Measurements from ENCODE around the gene ELFN2.

The ELFN2 gene

DNA sequence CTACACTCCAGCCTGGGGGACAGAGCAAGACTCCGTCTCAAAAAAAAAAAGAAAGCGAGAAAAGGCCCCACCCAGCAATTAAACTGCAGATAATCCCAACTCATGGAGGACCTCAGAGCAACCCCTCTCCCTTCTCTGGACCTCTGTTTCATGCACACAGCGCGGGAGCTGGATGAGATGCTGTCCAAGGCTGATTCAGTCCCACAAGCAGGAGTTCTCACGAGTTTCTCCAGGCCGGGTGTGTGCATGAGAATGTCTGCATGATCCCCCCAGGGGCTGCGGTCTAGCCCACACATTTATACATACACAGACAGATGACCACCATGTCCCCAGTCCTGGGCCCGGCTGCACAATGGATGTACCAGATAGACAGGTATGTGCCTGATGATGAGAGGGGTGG lies 19.4 kb downstream of the ELFN2 start:
- DNase-seq (ENCODE audit: low spot score), result no peak
- in situ Hi-C loops (cut with MboI; ENCODE audit: low pct_unique_long_range_greater_than_20kb, low sequenced_read_pairs, unreplicated experiment), result no loop called here
- TF ChIP-seq, protein P1, sequence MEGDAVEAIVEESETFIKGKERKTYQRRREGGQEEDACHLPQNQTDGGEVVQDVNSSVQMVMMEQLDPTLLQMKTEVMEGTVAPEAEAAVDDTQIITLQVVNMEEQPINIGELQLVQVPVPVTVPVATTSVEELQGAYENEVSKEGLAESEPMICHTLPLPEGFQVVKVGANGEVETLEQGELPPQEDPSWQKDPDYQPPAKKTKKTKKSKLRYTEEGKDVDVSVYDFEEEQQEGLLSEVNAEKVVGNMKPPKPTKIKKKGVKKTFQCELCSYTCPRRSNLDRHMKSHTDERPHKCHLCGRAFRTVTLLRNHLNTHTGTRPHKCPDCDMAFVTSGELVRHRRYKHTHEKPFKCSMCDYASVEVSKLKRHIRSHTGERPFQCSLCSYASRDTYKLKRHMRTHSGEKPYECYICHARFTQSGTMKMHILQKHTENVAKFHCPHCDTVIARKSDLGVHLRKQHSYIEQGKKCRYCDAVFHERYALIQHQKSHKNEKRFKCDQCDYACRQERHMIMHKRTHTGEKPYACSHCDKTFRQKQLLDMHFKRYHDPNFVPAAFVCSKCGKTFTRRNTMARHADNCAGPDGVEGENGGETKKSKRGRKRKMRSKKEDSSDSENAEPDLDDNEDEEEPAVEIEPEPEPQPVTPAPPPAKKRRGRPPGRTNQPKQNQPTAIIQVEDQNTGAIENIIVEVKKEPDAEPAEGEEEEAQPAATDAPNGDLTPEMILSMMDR (IDR thresholded peaks at IDR 0.05; ENCODE audit: extremely low read depth, insufficient read depth, missing control alignments), result no peak

GRCh38 chr22:37406441-37407235 lies 20.6 kb downstream of the ELFN2 start:
- DNase-seq (ENCODE audit: low spot score), result no peak
- TF ChIP-seq, protein P1 (IDR thresholded peaks at IDR 0.05; ENCODE audit: extremely low read depth, insufficient read depth, missing control alignments), result no peak
- in situ Hi-C loops (cut with MboI; ENCODE audit: low pct_unique_long_range_greater_than_20kb, low sequenced_read_pairs, unreplicated experiment), result no loop called here

DNA sequence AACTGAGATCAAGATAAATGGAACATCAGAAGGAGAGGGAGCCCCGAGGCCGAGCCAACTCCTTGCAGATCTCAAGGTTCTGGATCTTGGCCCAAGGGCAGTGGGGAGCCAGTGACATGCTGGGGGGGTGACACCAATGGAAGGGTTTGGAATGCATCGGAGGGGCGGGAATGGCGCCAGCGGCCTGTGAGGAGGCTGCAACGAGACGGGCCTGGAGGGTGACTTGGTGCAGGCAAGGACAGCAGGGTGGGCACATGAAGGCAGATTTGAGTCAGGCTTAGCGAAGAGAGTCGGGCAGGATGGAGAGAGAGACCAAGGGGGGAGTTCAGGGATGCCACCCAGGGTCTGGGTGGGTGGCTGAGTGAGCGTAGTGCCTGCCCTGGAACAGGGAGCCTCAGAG lies 23.2 kb downstream of the ELFN2 start:
- DNase-seq (ENCODE audit: low spot score), result no peak
- in situ Hi-C loops (cut with MboI; ENCODE audit: low pct_unique_long_range_greater_than_20kb, low sequenced_read_pairs, unreplicated experiment), result no loop called here
- TF ChIP-seq, protein P1 (IDR thresholded peaks at IDR 0.05; ENCODE audit: extremely low read depth, insufficient read depth, missing control alignments), result no peak

GRCh38 chr22:37403267-37403960 lies 23.9 kb downstream of the ELFN2 start:
- in situ Hi-C loops (cut with MboI; ENCODE audit: low pct_unique_long_range_greater_than_20kb, low sequenced_read_pairs, unreplicated experiment), result no loop called here
- TF ChIP-seq, protein P1 (IDR thresholded peaks at IDR 0.05; ENCODE audit: extremely low read depth, insufficient read depth, missing control alignments), result no peak
- DNase-seq (ENCODE audit: low spot score), result no peak

DNA sequence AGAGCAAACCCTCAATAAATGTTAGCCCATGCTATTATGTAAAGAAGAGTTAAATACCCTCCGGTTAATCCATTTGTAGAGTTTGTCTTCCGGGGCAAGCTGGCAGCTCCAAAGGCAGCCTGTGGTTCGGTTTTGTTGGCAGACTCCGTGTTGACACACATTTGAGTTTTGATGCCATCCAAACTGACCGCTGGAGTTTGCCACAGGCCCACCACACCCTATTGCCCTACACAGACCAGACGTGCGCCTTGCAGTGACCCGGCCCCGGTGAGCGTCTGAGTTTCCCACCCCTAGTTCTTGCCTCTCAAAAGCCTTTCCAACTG lies 25.1 kb downstream of the ELFN2 start:
- DNase-seq (ENCODE audit: low spot score), result no peak
- in situ Hi-C loops (cut with MboI; ENCODE audit: low pct_unique_long_range_greater_than_20kb, low sequenced_read_pairs, unreplicated experiment), result no loop called here
- TF ChIP-seq, protein P1 (IDR thresholded peaks at IDR 0.05; ENCODE audit: extremely low read depth, insufficient read depth, missing control alignments), result no peak

GRCh38 chr22:37401401-37402183 lies 25.7 kb downstream of the ELFN2 start:
- TF ChIP-seq, protein P1 (IDR thresholded peaks at IDR 0.05; ENCODE audit: extremely low read depth, insufficient read depth, missing control alignments), result no peak
- no peak for DNase-seq (ENCODE audit: low spot score)
- in situ Hi-C loops (cut with MboI; ENCODE audit: low pct_unique_long_range_greater_than_20kb, low sequenced_read_pairs, unreplicated experiment), result no loop called here

Measured in GM13977 (cell line).